CD14-positive monocyte (primary cell): ENCODE measurements around the gene CDH4. TPM values are rescaled to one million over a fixed set of nuclear protein-coding genes. Genes with fewer than 3 reads are reported as not detected.

Experiments
- DNase-seq, 3 donors: peaks; one replicate each; pipeline ENCODE4 v3.0.0-alpha.2; 2011 to 2022
- H2AFZ ChIP-seq: 2 replicates; pipeline ENCODE4 v1.6.0; 2012; ENCODE audit warnings: mild to moderate bottlenecking, low read depth, low read length, inconsistent platforms; ENCODE audit not compliant: insufficient read depth, poor library complexity, severe bottlenecking
- H3K27ac ChIP-seq, 2 donors: 1 replicate in 1 of 2; 2 replicates in 1 of 2; pipeline ENCODE4 v1.5.1; 2012 to 2013; ENCODE audit warnings: low read length in 2 of 2, control low read depth in 1 of 2, inconsistent platforms in 1 of 2, low read depth in 1 of 2, mild to moderate bottlenecking in 1 of 2
- H3K27me3 ChIP-seq, 2 donors: one replicate each; pipeline versions ENCODE4 v1.6.0 to v1.6.1; 2011 to 2013; ENCODE audit warnings: low read length in 2 of 2; ENCODE audit not compliant: control insufficient read depth in 2 of 2, insufficient read depth in 2 of 2
- H3K36me3 ChIP-seq, 2 donors: replicated peaks in 1 of 2; 1 replicate in 1 of 2; 2 replicates in 1 of 2; pipeline versions ENCODE4 v1.5.1 to v1.6.1; 2012 to 2013; ENCODE audit warnings: low read length in 2 of 2, control low read depth in 1 of 2, inconsistent platforms in 1 of 2, mild to moderate bottlenecking in 1 of 2; ENCODE audit not compliant: insufficient read depth in 2 of 2, control insufficient read depth in 1 of 2
- H3K4me1 ChIP-seq, 2 donors: 1 replicate in 1 of 2; 2 replicates in 1 of 2; pipeline versions ENCODE4 v1.5.1 to v1.6.1; 2012 to 2013; ENCODE audit warnings: low read length in 2 of 2, control low read depth in 1 of 2, inconsistent platforms in 1 of 2, mild to moderate bottlenecking in 1 of 2, moderate library complexity in 1 of 2; ENCODE audit not compliant: insufficient read depth in 2 of 2, control insufficient read depth in 1 of 2
- H3K4me2 ChIP-seq: replicated peaks from 2 replicates; pipeline ENCODE3; 2012; ENCODE audit warnings: low read length, moderate library complexity, mild to moderate bottlenecking; ENCODE audit not compliant: poor library complexity, severe bottlenecking; ENCODE audit errors: extremely low read depth
- H3K4me3 ChIP-seq, 3 experiments: fragments of 200-600 bp in 1 of 3; sonication (generic) in 1 of 3; replicated peaks in 1 of 3; 1 replicate in 2 of 3; 2 replicates in 1 of 3; pipeline ENCODE4 v1.5.1; 2011 to 2013; ENCODE audit warnings: low read length in 3 of 3, mild to moderate bottlenecking in 3 of 3, control low read depth in 2 of 3, low read depth in 2 of 3, inconsistent platforms in 1 of 3, moderate library complexity in 1 of 3
- H3K79me2 ChIP-seq: 2 replicates; pipeline ENCODE4 v1.6.0; 2012; ENCODE audit warnings: mild to moderate bottlenecking, control low read depth, inconsistent platforms, low read length, moderate library complexity; ENCODE audit not compliant: insufficient read depth
- H3K9ac ChIP-seq: 2 replicates; pipeline ENCODE4 v1.6.0; 2017; ENCODE audit warnings: low read length, mild to moderate bottlenecking; ENCODE audit not compliant: insufficient read depth, poor library complexity, severe bottlenecking
- H3K9me3 ChIP-seq, 2 donors: replicated peaks in 1 of 2; 1 replicate in 1 of 2; 2 replicates in 1 of 2; pipeline versions ENCODE4 v1.5.1 to v1.6.1; 2012 to 2013; ENCODE audit warnings: low read length in 2 of 2, control low read depth in 1 of 2; ENCODE audit not compliant: control insufficient read depth in 1 of 2, insufficient read depth in 1 of 2
- H4K20me1 ChIP-seq: 2 replicates; pipeline ENCODE4 v1.6.0; 2012; ENCODE audit warnings: mild to moderate bottlenecking, low read length, control low read depth, moderate library complexity; ENCODE audit not compliant: insufficient read depth
- H3K27ac Mint-ChIP-seq, 7 donors: one replicate each; pipeline ENCODE4 v1.8.0; 2020; ENCODE audit warnings: mild to moderate bottlenecking in 7 of 7, mixed read lengths in 7 of 7, moderate library complexity in 6 of 7, inconsistent platforms in 2 of 7
- H3K27me3 Mint-ChIP-seq, 3 donors: one replicate each; pipeline ENCODE4 v1.8.0; 2021 to 2022; ENCODE audit warnings: low read depth in 3 of 3, mild to moderate bottlenecking in 3 of 3, mixed read lengths in 3 of 3, moderate library complexity in 3 of 3, inconsistent platforms in 1 of 3
- H3K36me3 Mint-ChIP-seq, 2 donors: one replicate each; pipeline ENCODE4 v1.8.0; 2020; ENCODE audit warnings: mixed read lengths in 2 of 2, inconsistent platforms in 1 of 2, mild to moderate bottlenecking in 1 of 2
- H3K4me1 Mint-ChIP-seq: one replicate; pipeline ENCODE4 v1.8.0; 2020; ENCODE audit warnings: mild to moderate bottlenecking, mixed read lengths
- H3K4me3 Mint-ChIP-seq, 2 donors: one replicate each; pipeline ENCODE4 v1.8.0; 2020; ENCODE audit warnings: mild to moderate bottlenecking in 2 of 2, mixed read lengths in 2 of 2, moderate library complexity in 1 of 2
- H3K9me3 Mint-ChIP-seq, 7 donors: one replicate each; pipeline ENCODE4 v1.8.0; 2020 to 2022; ENCODE audit warnings: mixed read lengths in 7 of 7, mild to moderate bottlenecking in 6 of 7, moderate library complexity in 6 of 7, inconsistent platforms in 2 of 7
- CTCF ChIP-seq: fragments of 200-600 bp; IDR thresholded peaks from one replicate; pipeline ENCODE4 v1.8.0; 2022; ENCODE audit warnings: antibody characterized with exemption, mild to moderate bottlenecking
- WGBS: methylation state at CpG from one replicate; pipeline ENCODE4 v1.1.5; 2013; ENCODE audit warnings: missing lambda C conversion rate; ENCODE audit not compliant: insufficient coverage; 5-methylcytosine and 5-hydroxymethylcytosine counted together
- intact Hi-C, 2 donors: fragments of 100-400 bp; cut with micrococcal nuclease; formaldehyde crosslinking; loops; one replicate each; pipeline versions ENCODE4 v1.15.0 to v1.15.1; 2023
- polyA plus RNA-seq, 3 donors: library from polyadenylated mRNA; depleted of rRNA in 1 of 3; unstranded in 2 of 3; stranded (reverse) in 1 of 3; fragments of 300-500 nt in 2 of 3; fragments of >200 nt in 1 of 3; fragmentation: Illumina TruSeq in 2 of 3; gene quantifications; 1 replicate in 2 of 3; 2 replicates in 1 of 3; pipeline ENCODE4 v1.2.3, GENCODE V29; 2012 to 2021

CDH4 gene
- polyA plus RNA-seq, 3 donors, result not detected

- intact Hi-C loops, result no loop called here
- H2AFZ ChIP-seq, result no peak overlapping the region
- peaks cover 24 to 63% of the 10 kb centered on the region in 2 donors for H3K9me3 ChIP-seq
- no peaks in the 10 kb centered on the region for H4K20me1 ChIP-seq
- TF ChIP-seq CTCF, result no peak
- H3K4me3 ChIP-seq, result no peak overlapping the region
- Mint-ChIP-seq H3K4me3 (no peak overlapping the region), H3K4me1 (no peaks in the 10 kb centered on the region), H3K9me3 (peaks cover 2 to 25% (median 7%) of the 10 kb centered on the region in 7 donors), H3K27me3 (peaks cover 0 to 3% (median 3%) of the 10 kb centered on the region in 3 donors), H3K27ac (no peak overlapping the region), H3K36me3 (no peaks in the 10 kb centered on the region)
- no peaks in the 10 kb centered on the region for H3K4me1 ChIP-seq
- no peak overlapping the region for H3K27ac ChIP-seq
- 96% methylated on average over 8 of the region's 8 CpGs for WGBS
- no peak for DNase-seq
- no peak overlapping the region for H3K9ac ChIP-seq
- H3K27me3 ChIP-seq, result no peaks in the 10 kb centered on the region
- no peak overlapping the region for H3K4me2 ChIP-seq
- H3K36me3 ChIP-seq, result no peaks in the 10 kb centered on the region
- no peaks in the 10 kb centered on the region for H3K79me2 ChIP-seq
Measured at GRCh38 chr20:61426352-61426751, 174.3 kb downstream of the CDH4 start.

GRCh38 chr20:61429458-61430227, 177.6 kb downstream of the CDH4 start:
- H3K27me3 Mint-ChIP-seq, result peaks cover 0 to 12% (median 3%) of the 10 kb centered on the region in 3 donors

More at GRCh38 chr20:61429458-61430227, 177.6 kb downstream of the CDH4 start:
- Histone ChIP-seq H4K20me1 (no peaks in the 10 kb centered on the region), H3K4me3 (no peak overlapping the region), H3K9ac (no peak overlapping the region), H3K9me3 (peaks cover 8 to 56% of the 10 kb centered on the region in 2 donors), H3K79me2 (no peaks in the 10 kb centered on the region), H3K27ac (no peak overlapping the region), H3K36me3 (no peaks in the 10 kb centered on the region), H2AFZ (no peak overlapping the region), H3K27me3 (no peaks in the 10 kb centered on the region), H3K4me2 (no peak overlapping the region), H3K4me1 (no peaks in the 10 kb centered on the region)
- no peak overlapping the region for H3K27ac Mint-ChIP-seq
- intact Hi-C loops, result no loop called here
- H3K4me1 Mint-ChIP-seq, result no peaks in the 10 kb centered on the region
- DNase-seq, result no peak
- peaks cover 2 to 30% (median 8%) of the 10 kb centered on the region in 7 donors for H3K9me3 Mint-ChIP-seq
- no peak overlapping the region for H3K4me3 Mint-ChIP-seq
- no peak for TF ChIP-seq CTCF
- WGBS, result 89% methylated on average over 4 of the region's 4 CpGs
- H3K36me3 Mint-ChIP-seq, result no peaks in the 10 kb centered on the region
